Spinal cord (tissue), 10 donors: ENCODE results near the gene ITCH. TPM values are rescaled to one million over a fixed set of nuclear protein-coding genes. Genes with fewer than 3 reads are reported as not detected.
"Not testable (repeated sequence)": the region's sequence is repeated elsewhere in the genome, so short reads cannot be mapped to it uniquely, and the experiment has no call there.

Source experiments
- DNase-seq, 6 donors: peaks; one replicate each; pipeline versions ENCODE4 v3.0.0 to v3.0.0-alpha.2; 2013 to 2015; ENCODE audit warnings: low spot score in 6 of 6, low read depth in 4 of 6
- H3K27ac ChIP-seq: one replicate; pipeline ENCODE4 v1.5.1; 2013; ENCODE audit warnings: low read depth, low read length, control low read depth
- H3K27me3 ChIP-seq: one replicate; pipeline ENCODE4 v1.6.1; 2013; ENCODE audit warnings: low read length; ENCODE audit not compliant: control insufficient read depth, insufficient read depth
- H3K36me3 ChIP-seq: one replicate; pipeline ENCODE4 v1.6.1; 2013; ENCODE audit warnings: low read length; ENCODE audit not compliant: control insufficient read depth, insufficient read depth
- H3K4me1 ChIP-seq: one replicate; pipeline ENCODE4 v1.6.1; 2013; ENCODE audit warnings: low read length; ENCODE audit not compliant: control insufficient read depth, insufficient read depth
- H3K4me3 ChIP-seq: one replicate; pipeline ENCODE4 v1.5.1; 2013; ENCODE audit warnings: low read depth, low read length, control low read depth
- H3K9me3 ChIP-seq: one replicate; pipeline ENCODE4 v1.6.1; 2013; ENCODE audit warnings: low read length; ENCODE audit not compliant: control insufficient read depth, insufficient read depth
- whole genome bisulfite sequencing: methylation state at CpG from one replicate; pipeline ENCODE4 v1.1.5; 2013; ENCODE audit warnings: missing lambda C conversion rate; ENCODE audit not compliant: insufficient coverage; 5-methylcytosine and 5-hydroxymethylcytosine counted together
- polyA plus RNA-seq, 2 donors: library from polyadenylated mRNA; unstranded; fragments of 120-200 nt; gene quantifications; one replicate each; pipeline ENCODE4 v1.2.1, GENCODE V29; 2013; ENCODE audit not compliant: insufficient read length in 2 of 2
- total RNA-seq, 2 donors: library from RNA; depleted of rRNA in 1 of 2; stranded (reverse); fragments of 120-200 nt in 1 of 2; fragments of >200 nt in 1 of 2; gene quantifications; one replicate each; pipeline versions ENCODE4 v1.2.3 to v1.2.4, GENCODE V29; 2013 to 2014
- donor health status: healthy.

Gene ITCH
- total and polyA plus RNA-seq, 4 donors, result 25.3 to 88.5 (median 46.7) TPM

DNA sequence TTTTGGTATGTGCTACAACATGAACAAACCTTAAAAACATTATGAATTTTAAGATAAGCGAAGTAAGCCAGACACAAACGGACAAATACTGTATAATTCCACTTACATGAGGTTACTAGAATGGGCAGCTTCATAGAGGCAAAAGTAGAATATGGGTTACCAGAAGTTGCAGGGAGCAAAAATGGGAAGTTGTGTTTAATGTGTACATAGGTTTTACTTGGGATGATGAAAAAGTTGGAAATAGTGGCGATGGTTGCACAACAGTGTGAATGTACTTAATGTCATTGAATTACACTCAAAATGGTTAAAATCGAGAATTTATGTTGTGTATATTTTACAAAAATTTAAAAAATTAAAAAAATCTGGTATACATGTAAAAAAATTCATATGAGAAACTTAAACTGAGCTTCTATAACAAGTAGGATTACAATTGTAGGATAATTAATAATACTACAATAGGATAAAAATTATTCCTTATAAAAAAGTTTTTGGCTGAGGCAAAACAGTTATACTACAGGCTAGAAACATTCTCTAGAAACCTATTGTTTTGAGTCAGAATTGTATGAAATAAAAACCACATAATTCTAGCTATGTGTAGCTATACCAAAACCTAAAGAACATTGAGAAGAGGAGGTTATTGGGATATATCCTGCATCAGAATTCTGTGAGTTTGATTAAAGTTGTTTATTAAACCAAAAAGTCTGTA lies 128.3 kb downstream of the ITCH start:
- WGBS, result no CpG with 5 or more reads among the region's 4 CpGs
- Histone ChIP-seq H3K36me3 (peaks cover 36% of the 10 kb centered on the region), H3K27me3 (no peaks in the 10 kb centered on the region), H3K27ac (no peak overlapping the region), H3K4me1 (no peaks in the 10 kb centered on the region), H3K4me3 (no peak overlapping the region), H3K9me3 (no peaks in the 10 kb centered on the region)
- DNase-seq, result no peak

DNA sequence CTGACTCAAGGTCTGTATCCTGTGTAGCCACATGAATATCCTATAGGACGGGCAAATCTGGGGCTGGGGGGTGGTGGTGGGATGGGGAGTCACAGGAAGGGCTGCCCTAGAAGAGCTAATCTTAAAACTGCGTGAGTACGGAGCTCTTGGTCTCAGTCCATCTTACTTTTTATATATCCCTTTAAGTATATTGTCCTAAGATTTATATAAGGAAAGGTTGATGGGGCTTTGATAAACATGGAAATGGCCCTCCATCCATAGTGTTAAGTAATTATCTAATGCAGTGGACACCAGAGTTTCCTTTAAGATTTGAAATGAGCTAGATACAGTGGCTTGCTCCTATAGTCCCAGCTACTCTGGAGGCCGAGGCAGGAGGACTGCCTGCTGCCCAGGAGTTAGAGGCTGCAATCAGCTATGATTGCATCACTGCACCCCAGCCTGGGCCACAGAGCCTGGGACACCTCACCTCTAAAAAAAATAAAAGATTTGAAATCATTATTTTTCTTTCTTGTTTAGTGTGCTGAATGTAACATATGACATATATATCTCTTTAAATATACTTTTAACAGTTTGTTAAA lies 128.9 kb downstream of the ITCH start:
- Histone ChIP-seq H3K27ac (no peak overlapping the region), H3K36me3 (peaks cover 36% of the 10 kb centered on the region)
- 100% methylated on average over 1 of the region's 4 CpGs for WGBS

DNA sequence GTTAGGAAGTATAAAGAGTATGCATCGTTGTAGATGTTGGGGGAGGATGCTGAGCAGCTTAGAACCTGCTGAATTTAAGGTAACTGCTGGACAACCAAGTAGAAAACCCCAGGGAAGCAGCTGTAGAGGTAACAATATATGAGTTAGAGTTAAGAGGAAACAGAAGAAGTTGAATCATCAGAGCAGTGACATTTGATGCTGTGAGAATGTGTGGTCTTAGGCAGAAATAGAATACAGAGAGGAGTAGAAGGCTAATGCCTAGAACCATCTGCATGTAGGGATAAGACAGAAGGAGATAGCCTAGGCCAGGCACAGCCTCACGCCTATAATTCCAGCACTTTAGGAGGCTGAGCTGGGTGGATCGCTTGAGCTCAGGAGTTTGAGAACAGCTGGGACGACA lies 130.6 kb downstream of the ITCH start:
- WGBS, result 100% methylated on average over 4 of the region's 4 CpGs
- Histone ChIP-seq H3K4me1 (no peaks in the 10 kb centered on the region), H3K27ac (no peak overlapping the region), H3K9me3 (peaks cover 5% of the 10 kb centered on the region), H3K4me3 (no peak overlapping the region), H3K36me3 (peaks cover 36% of the 10 kb centered on the region), H3K27me3 (no peaks in the 10 kb centered on the region)
- DNase-seq, result no peak

More for the DNA sequence above, 128.9 kb downstream of the ITCH start:
- DNase-seq, result no peak
- H3K4me3 ChIP-seq, result no peak overlapping the region
- H3K9me3 ChIP-seq, result no peaks in the 10 kb centered on the region
- H3K27me3 ChIP-seq, result no peaks in the 10 kb centered on the region
- no peaks in the 10 kb centered on the region for H3K4me1 ChIP-seq

DNA sequence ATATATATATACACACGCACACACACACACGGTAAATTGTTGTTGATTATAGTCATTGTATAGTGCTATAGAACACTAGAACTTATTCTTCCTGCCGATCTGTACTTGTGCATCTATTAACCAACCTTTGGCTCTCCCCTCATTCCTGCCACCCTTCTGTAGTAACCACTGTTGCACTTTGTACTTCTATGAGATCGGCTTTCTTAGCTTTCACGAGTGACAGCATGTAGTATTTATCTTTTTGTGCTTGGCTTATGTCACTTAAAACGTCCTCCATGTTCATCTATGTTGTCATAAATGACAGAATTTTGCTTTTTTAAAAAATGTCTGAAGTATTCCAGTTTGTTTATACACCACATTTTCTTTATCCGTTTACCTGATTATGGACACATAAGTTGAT lies 132.2 kb downstream of the ITCH start:
- H3K9me3 ChIP-seq, result peaks cover 6% of the 10 kb centered on the region
- H3K27ac ChIP-seq, result no peak overlapping the region
- H3K27me3 ChIP-seq, result no peaks in the 10 kb centered on the region
- H3K36me3 ChIP-seq, result peaks cover 34% of the 10 kb centered on the region
- DNase-seq, result no peak
- no peak overlapping the region for H3K4me3 ChIP-seq
- no CpG with 5 or more reads among the region's 7 CpGs for WGBS
- no peaks in the 10 kb centered on the region for H3K4me1 ChIP-seq

DNA sequence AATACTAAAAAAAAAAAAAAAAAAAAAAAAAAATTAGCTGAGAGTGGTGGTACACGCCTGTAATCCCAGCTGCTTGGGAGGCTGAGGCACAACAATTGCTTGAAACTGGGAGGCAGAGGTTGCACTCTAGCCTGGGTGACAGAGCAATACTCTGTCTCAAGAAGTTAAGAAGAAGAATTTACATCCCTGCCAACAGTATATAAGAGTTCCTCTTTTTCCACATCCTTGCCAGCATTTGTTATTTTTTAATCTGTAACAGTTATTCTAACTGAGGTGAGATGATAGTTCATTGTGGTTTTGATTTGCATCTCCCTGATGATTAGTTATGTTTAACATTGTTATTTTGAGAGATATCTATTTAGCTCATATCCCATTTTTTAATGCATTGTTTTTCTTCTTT lies 132.8 kb downstream of the ITCH start:
- H3K27ac ChIP-seq, result no peak overlapping the region
- H3K4me1 ChIP-seq, result no peaks in the 10 kb centered on the region
- H3K36me3 ChIP-seq, result peaks cover 33% of the 10 kb centered on the region
- no peaks in the 10 kb centered on the region for H3K27me3 ChIP-seq
- no peak overlapping the region for H3K4me3 ChIP-seq
- DNase-seq, result no peak
- peaks cover 10% of the 10 kb centered on the region for H3K9me3 ChIP-seq
- WGBS, result no CpG with 5 or more reads among the region's 1 CpG

DNA sequence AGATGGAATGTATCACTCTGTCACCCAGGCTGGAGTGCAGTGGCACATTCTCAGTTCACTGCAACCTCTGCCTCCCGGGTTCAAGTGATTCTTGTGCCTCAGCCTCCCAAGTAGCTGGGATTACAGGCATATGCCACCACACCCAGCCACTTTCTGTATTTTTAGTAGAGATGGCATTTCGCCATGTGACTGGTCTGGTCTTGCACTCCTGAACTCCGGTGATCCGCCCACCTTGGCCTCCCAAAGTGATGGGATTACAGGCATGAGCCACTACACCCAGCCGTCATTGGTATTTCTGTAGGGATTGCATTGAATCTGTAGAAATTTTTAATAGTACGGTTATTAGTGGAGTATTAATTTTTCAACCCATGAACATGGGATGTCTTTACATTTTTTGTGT lies 134.5 kb downstream of the ITCH start:
- H3K9me3 ChIP-seq, result peaks cover 10% of the 10 kb centered on the region
- H3K27me3 ChIP-seq, DNase-seq, H3K4me3 ChIP-seq, H3K27ac ChIP-seq, H3K4me1 ChIP-seq: not testable (repeated sequence)
- H3K36me3 ChIP-seq, result peaks cover 30% of the 10 kb centered on the region
- 96% methylated on average over 4 of the region's 6 CpGs for WGBS

DNA sequence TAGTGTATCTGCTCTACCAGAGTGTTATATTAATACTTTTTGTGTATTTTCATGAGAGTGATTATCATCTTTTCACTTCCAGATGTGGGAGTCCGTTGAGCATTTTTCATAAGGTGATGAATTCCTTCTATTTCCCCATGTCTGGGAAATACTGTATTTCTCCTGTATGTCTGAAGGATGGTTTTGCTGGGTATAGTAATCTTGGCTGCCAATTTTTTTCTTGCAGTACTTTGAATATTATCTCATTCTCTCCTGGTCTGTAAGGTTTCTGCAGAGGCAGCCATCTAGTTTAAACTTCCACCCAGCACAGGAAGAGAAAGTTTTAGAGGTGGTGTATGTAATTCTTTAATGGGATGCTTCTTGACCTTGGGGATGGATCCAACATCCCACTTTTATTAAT lies 137.8 kb downstream of the ITCH start:
- Histone ChIP-seq H3K9me3 (peaks cover 10% of the 10 kb centered on the region), H3K36me3 (peaks cover 15% of the 10 kb centered on the region), H3K4me1 (no peaks in the 10 kb centered on the region), H3K27ac (no peak overlapping the region), H3K4me3 (no peak overlapping the region), H3K27me3 (no peaks in the 10 kb centered on the region)
- no CpG with 5 or more reads among the region's 1 CpG for WGBS
- no peak for DNase-seq

DNA sequence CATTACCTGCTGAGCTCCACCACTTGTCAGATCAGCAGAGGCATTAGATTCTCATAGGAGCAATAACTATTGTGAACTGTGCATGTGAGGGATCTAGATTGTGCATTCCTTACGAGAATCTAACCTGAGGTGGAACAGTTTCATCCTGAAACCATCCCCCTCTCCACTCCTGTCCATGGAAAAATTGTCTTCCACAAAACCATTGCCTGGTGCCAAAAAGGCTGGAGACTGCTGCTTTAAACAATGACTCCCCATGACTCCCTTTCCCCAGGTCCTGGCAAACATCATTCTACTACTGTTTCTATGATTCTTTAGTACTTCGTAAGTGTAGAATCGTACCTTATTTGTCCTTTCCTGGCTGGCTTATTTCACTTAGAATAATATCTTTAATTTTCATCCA lies 143.4 kb downstream of the ITCH start:
- no CpG with 5 or more reads among the region's 3 CpGs for WGBS
- DNase-seq, result no peak
- Histone ChIP-seq H3K9me3 (no peaks in the 10 kb centered on the region), H3K27me3 (no peaks in the 10 kb centered on the region), H3K36me3 (peaks cover 2% of the 10 kb centered on the region), H3K4me1 (peaks cover 3% of the 10 kb centered on the region), H3K4me3 (no peak overlapping the region), H3K27ac (no peak overlapping the region)

DNA sequence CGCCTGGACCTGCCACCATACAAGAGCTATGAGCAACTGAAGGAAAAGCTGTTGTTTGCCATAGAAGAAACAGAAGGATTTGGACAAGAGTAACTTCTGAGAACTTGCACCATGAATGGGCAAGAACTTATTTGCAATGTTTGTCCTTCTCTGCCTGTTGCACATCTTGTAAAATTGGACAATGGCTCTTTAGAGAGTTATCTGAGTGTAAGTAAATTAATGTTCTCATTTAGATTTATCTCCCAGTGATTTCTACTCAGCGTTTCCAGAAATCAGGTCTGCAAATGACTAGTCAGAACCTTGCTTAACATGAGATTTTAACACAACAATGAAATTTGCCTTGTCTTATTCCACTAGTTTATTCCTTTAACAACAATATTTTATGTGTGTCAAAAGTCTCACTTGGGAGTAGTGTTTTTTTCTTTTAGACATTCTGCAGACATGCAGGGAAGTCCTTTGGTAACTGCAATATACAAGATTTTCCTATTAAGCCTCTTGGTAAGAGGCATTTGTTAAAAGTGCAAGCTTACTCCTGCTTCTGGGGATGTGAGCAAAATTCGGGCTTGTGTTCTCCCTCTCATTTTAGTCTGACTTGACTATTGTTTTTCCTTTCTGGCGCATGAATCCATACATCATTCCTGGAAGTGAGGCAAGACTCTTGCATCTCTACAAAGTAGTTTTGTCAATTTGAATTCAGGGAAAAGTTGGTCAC lies 144.8 kb downstream of the ITCH start:
- Histone ChIP-seq H3K36me3 (peaks cover 2% of the 10 kb centered on the region), H3K27ac (no peak overlapping the region), H3K4me1 (peaks cover 3% of the 10 kb centered on the region), H3K27me3 (no peaks in the 10 kb centered on the region), H3K9me3 (no peaks in the 10 kb centered on the region), H3K4me3 (no peak overlapping the region)
- DNase-seq, result peak in 2 of 6 donors; percentile 13 to 14
- WGBS, result 67% methylated on average over 1 of the region's 4 CpGs

DNA sequence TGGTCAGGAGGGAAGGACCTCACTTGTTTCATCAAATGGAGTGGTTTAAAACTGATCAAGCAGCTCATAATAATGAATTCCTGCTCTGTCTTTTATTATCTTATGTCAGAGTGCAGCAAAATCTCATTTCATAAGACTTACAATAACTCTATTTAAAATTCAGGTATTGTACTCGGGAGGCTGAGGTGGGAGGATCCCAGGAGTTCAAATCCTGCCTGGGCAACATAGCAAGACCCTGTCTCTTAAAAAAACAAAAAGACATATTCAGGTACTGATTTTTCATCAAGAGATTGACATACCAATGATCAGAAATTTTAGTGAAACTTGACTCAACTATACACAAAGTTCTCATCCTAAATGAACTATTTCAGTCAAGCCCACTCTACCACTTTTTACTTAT lies 147.5 kb downstream of the ITCH start:
- WGBS, result no CpG with 5 or more reads among the region's 1 CpG

More for the DNA sequence above, 147.5 kb downstream of the ITCH start:
- no peaks in the 10 kb centered on the region for H3K9me3 ChIP-seq
- DNase-seq, result no peak
- H3K4me1 ChIP-seq, result peaks cover 7% of the 10 kb centered on the region
- no peak overlapping the region for H3K27ac ChIP-seq
- H3K27me3 ChIP-seq, result no peaks in the 10 kb centered on the region
- H3K4me3 ChIP-seq, result no peak overlapping the region
- peaks cover 7% of the 10 kb centered on the region for H3K36me3 ChIP-seq
